ENCODE data around the gene ATP8A1.

ATP8A1 gene

DNA sequence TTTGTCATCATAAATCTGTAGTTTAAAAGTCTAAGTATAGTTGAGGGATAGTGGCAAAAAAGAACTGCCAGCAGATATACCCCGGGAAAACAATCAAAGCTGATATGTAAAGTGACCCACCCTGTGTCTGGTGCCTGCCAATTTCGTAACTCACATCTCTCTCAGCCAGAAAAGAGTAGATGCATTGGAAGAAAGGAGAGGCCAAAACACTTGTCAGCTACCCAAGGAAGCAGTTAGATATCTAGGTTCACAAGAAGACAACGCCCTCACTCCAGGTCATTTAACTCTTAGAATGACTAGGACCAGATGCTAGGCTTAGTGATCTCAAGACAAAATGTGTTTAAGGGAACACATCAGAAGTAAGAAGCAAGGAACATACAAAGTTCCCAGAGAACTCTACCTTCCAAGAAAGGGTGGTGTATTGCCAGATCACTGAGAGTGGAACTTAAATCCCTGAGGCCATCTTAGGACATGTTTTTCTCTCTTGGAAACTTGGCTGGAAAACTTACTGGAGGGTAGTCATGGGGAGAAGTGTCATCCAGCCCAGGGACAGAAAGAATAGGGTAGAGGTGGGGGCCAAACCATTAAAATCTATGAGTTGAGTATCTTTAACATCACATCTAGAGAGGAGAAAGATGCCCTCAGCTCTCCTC, 133.7 kb downstream of the ATP8A1 start:
- Histone ChIP-seq H3K9ac (ENCODE audit: low read depth in 1 of 2, low read length in 2 of 2) (no peak overlapping the region), H3K4me3 (ENCODE audit: low read depth in 1 of 2, low read length in 2 of 2) (no peak overlapping the region), H3K9me3 (ENCODE audit: control insufficient read depth in 1 of 2, low read length in 2 of 2) (no peaks in the 10 kb centered on the region), H3K27me3 (ENCODE audit: control insufficient read depth in 1 of 2, insufficient read depth in 2 of 2, low read length in 2 of 2) (no peaks in the 10 kb centered on the region), H3K27ac (ENCODE audit: low read depth, low read length) (no peak overlapping the region), H3K36me3 (ENCODE audit: control insufficient read depth in 1 of 2, insufficient read depth in 2 of 2, low read length in 2 of 2) (peaks cover 0 to 18% of the 10 kb centered on the region in 2 donors), H3K4me1 (ENCODE audit: control insufficient read depth in 1 of 2, insufficient read depth in 2 of 2, low read length in 2 of 2) (no peaks in the 10 kb centered on the region)

DNA sequence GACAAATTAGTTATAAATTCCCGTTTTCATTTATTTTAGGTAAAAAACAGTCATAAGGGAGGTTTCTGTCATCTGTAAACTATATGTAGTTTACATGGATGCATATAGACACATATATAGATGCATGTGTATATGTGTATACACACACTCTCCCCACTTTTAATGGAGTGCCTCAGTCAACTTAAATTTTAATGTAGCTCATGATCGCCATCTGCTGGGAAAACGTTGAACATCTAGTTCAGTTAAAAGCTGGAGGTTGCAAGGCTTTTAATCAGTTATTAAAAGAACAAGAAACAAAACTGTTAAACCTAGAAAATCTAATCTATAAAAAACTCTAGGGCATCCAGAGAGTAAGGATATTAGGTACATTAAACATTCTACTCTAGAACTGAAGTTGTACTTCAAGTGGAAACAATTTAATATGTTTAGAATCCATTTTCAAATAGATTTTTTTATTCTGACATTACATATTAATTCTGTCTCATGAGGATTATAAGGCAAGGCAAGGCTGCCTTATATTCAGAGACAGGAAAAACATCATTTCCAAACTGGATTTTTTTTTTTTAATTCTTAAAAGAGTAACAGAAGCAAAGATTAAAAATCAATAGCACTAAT, 137.0 kb downstream of the ATP8A1 start:
- H3K4me3 ChIP-seq (ENCODE audit: low read depth in 1 of 2, low read length in 2 of 2), result no peak overlapping the region
- H3K36me3 ChIP-seq (ENCODE audit: control insufficient read depth in 1 of 2, insufficient read depth in 2 of 2, low read length in 2 of 2), result peaks cover 0 to 18% of the 10 kb centered on the region in 2 donors
- H3K4me1 ChIP-seq (ENCODE audit: control insufficient read depth in 1 of 2, insufficient read depth in 2 of 2, low read length in 2 of 2), result no peaks in the 10 kb centered on the region
- H3K27me3 ChIP-seq (ENCODE audit: control insufficient read depth in 1 of 2, insufficient read depth in 2 of 2, low read length in 2 of 2), result no peaks in the 10 kb centered on the region
- H3K27ac ChIP-seq (ENCODE audit: low read depth, low read length), result no peak overlapping the region
- H3K9ac ChIP-seq (ENCODE audit: low read depth in 1 of 2, low read length in 2 of 2), result no peak overlapping the region
- no peaks in the 10 kb centered on the region for H3K9me3 ChIP-seq (ENCODE audit: control insufficient read depth in 1 of 2, low read length in 2 of 2)

DNA sequence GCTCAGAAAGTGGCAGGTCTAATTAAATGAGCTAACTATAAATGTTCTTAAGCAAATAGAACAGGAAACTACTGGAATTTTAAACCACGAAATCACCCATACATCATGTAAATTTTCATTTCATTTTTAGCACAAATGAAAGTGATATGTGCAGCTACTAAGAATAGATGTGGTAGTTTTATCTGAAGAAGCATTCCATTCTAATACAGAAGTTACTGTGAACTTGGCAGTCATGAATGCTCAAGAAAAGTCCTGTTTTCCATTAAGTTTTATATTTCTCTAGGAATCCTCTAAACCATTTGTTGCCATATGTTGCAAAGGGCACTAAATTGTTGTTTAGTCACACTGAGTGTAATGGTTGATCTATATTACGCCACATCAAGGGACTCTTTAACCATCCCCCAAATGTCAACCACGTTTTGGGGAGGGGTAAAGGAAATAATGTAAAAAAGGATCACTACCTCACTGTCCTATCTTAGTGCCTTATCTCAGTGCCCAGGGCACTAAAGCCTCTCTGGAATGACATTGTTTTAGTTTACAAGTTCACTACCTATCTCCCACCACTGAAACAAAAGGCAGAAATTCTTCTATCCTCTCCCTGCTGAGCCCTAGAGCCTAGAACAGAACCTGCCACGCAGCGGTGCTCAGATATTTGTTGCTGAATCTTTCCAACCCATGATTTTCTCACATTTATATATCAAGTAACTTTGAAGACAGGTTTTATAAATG, 141.6 kb downstream of the ATP8A1 start:
- no peaks in the 10 kb centered on the region for H3K4me1 ChIP-seq (ENCODE audit: control insufficient read depth in 1 of 2, insufficient read depth in 2 of 2, low read length in 2 of 2)
- H3K27me3 ChIP-seq (ENCODE audit: control insufficient read depth in 1 of 2, insufficient read depth in 2 of 2, low read length in 2 of 2), result no peaks in the 10 kb centered on the region
- H3K9me3 ChIP-seq (ENCODE audit: control insufficient read depth in 1 of 2, low read length in 2 of 2), result no peaks in the 10 kb centered on the region
- no peak overlapping the region for H3K4me3 ChIP-seq (ENCODE audit: low read depth in 1 of 2, low read length in 2 of 2)
- H3K9ac ChIP-seq (ENCODE audit: low read depth in 1 of 2, low read length in 2 of 2), result no peak overlapping the region
- H3K36me3 ChIP-seq (ENCODE audit: control insufficient read depth in 1 of 2, insufficient read depth in 2 of 2, low read length in 2 of 2), result no peaks in the 10 kb centered on the region
- H3K27ac ChIP-seq (ENCODE audit: low read depth, low read length), result no peak overlapping the region

DNA sequence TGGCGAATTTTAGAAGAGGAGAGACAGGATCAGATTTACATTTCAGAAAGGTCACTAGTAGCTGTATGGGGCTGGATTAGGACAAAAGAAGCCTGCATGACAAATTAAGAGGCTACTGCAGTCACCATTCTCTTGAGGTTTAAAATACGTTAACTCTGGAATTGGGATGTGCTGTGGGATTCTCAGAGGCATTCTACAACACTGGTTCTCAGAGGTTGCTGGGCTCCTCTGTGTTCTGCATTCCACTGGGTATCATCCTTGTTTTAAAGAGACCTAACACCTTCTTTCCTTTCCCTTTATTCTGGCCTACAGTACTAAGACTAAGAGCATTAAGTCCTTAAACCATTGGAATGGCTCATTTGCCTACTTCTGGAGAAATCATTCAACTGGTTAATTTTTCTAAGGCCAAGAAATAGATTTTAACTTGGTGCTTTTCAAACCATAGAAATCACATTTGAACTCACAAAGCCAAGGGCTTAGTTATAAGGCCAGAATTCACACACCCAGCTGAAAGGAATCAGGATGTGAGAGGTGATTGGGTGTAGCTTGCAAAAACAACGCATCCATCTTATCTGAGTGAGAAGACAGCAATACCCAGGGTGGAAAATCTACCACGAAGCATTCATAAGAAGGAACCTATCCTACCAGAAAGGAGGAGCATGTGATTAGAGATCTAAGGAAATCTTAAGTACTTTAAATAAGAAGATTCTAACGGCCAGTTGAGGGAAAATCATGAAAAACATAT, 143.0 kb downstream of the ATP8A1 start:
- H3K27ac ChIP-seq (ENCODE audit: low read depth, low read length), result no peak overlapping the region
- no peak overlapping the region for H3K4me3 ChIP-seq (ENCODE audit: low read depth in 1 of 2, low read length in 2 of 2)
- no peaks in the 10 kb centered on the region for H3K4me1 ChIP-seq (ENCODE audit: control insufficient read depth in 1 of 2, insufficient read depth in 2 of 2, low read length in 2 of 2)
- no peak overlapping the region for H3K9ac ChIP-seq (ENCODE audit: low read depth in 1 of 2, low read length in 2 of 2)
- H3K36me3 ChIP-seq (ENCODE audit: control insufficient read depth in 1 of 2, insufficient read depth in 2 of 2, low read length in 2 of 2), result no peaks in the 10 kb centered on the region
- H3K27me3 ChIP-seq (ENCODE audit: control insufficient read depth in 1 of 2, insufficient read depth in 2 of 2, low read length in 2 of 2), result no peaks in the 10 kb centered on the region
- H3K9me3 ChIP-seq (ENCODE audit: control insufficient read depth in 1 of 2, low read length in 2 of 2), result no peaks in the 10 kb centered on the region

DNA sequence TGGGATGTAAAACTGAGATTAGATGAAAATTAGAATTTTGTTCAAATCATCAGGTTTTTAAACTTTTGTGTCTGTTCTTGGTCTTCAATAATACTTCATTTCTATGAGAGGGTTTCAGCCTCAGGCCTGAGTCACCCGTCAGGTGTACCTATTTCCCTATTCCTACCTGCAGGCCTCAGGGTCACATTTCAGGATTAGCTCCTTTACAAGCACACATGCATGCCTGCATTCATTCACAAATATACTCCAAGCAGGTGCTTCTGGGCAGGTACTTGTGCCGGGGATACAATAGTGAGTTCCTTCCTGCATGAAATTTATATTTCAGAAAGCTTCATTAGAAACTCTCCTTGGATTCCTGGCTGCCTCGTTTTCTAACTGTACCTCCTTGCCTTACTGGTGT, 144.7 kb downstream of the ATP8A1 start:
- Histone ChIP-seq H3K9ac (ENCODE audit: low read depth in 1 of 2, low read length in 2 of 2) (no peak overlapping the region), H3K4me1 (ENCODE audit: control insufficient read depth in 1 of 2, insufficient read depth in 2 of 2, low read length in 2 of 2) (no peaks in the 10 kb centered on the region), H3K4me3 (ENCODE audit: low read depth in 1 of 2, low read length in 2 of 2) (no peak overlapping the region), H3K27me3 (ENCODE audit: control insufficient read depth in 1 of 2, insufficient read depth in 2 of 2, low read length in 2 of 2) (no peaks in the 10 kb centered on the region), H3K27ac (ENCODE audit: low read depth, low read length) (no peak overlapping the region), H3K9me3 (ENCODE audit: control insufficient read depth in 1 of 2, low read length in 2 of 2) (no peaks in the 10 kb centered on the region), H3K36me3 (ENCODE audit: control insufficient read depth in 1 of 2, insufficient read depth in 2 of 2, low read length in 2 of 2) (no peaks in the 10 kb centered on the region)

DNA sequence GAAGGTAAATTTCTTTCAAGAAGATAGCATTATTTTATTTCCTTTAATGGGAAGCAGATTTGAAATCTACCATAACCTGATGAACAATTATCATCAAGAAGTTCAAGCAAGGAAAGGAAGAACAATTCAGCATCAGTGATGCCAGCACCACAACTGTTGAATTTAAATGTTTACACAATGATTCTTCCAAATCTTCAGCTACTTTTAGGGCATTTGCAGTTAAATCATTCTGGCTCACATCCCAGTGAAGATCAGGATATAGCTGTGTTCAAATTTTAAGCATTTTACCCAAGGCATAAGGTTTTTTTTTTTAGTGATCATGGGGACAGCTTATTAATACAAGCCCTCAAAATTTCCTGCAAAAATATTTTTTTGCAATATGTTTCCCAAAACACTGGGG, 146.7 kb downstream of the ATP8A1 start:
- Histone ChIP-seq H3K9me3 (ENCODE audit: control insufficient read depth in 1 of 2, low read length in 2 of 2) (no peaks in the 10 kb centered on the region), H3K27ac (ENCODE audit: low read depth, low read length) (no peak overlapping the region), H3K36me3 (ENCODE audit: control insufficient read depth in 1 of 2, insufficient read depth in 2 of 2, low read length in 2 of 2) (peaks cover 3% of the 10 kb centered on the region in 2 donors), H3K4me3 (ENCODE audit: low read depth in 1 of 2, low read length in 2 of 2) (no peak overlapping the region), H3K9ac (ENCODE audit: low read depth in 1 of 2, low read length in 2 of 2) (no peak overlapping the region), H3K4me1 (ENCODE audit: control insufficient read depth in 1 of 2, insufficient read depth in 2 of 2, low read length in 2 of 2) (no peaks in the 10 kb centered on the region), H3K27me3 (ENCODE audit: control insufficient read depth in 1 of 2, insufficient read depth in 2 of 2, low read length in 2 of 2) (no peaks in the 10 kb centered on the region)

DNA sequence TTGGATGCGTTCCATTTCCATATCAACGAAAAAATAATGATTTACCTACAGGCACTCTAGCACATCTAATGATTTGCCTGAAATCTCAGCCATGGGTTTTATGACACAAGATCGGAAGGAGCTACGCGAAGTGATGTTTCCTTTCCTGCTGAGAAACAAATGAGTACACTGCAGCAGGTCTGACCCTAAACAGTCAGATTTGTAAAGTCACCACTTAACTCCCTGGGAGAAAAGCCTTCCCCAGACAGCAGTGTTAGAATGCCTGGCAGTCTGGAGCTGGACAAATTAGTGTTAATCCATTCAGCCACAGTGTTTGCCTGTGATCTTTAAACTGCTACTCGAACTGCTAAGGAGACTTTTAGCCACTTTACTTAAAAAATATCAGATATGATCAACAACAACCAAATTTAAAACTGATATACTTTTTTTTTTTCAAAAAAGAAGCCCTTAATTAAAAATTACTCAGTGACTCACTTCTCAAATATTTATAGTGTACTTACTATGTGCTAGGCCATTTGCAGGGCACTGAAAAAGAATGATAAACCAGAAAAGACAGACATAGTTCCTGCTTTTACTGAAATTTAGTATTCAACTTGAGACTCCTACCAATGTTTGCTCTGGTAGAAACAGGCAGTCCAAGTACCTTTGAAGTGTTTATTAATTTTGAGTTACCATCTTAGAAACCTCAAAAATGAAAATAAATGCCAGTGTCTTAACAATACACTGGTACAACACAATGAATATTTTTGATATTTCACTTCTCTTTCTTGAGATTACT, 155.1 kb downstream of the ATP8A1 start:
- peaks cover 3 to 10% of the 10 kb centered on the region in 2 donors for H3K36me3 ChIP-seq (ENCODE audit: control insufficient read depth in 1 of 2, insufficient read depth in 2 of 2, low read length in 2 of 2)
- no peaks in the 10 kb centered on the region for H3K4me1 ChIP-seq (ENCODE audit: control insufficient read depth in 1 of 2, insufficient read depth in 2 of 2, low read length in 2 of 2)
- H3K9me3 ChIP-seq (ENCODE audit: control insufficient read depth in 1 of 2, low read length in 2 of 2), result no peaks in the 10 kb centered on the region
- no peaks in the 10 kb centered on the region for H3K27me3 ChIP-seq (ENCODE audit: control insufficient read depth in 1 of 2, insufficient read depth in 2 of 2, low read length in 2 of 2)
- no peak overlapping the region for H3K4me3 ChIP-seq (ENCODE audit: low read depth in 1 of 2, low read length in 2 of 2)
- no peak overlapping the region for H3K9ac ChIP-seq (ENCODE audit: low read depth in 1 of 2, low read length in 2 of 2)
- H3K27ac ChIP-seq (ENCODE audit: low read depth, low read length), result no peak overlapping the region

DNA sequence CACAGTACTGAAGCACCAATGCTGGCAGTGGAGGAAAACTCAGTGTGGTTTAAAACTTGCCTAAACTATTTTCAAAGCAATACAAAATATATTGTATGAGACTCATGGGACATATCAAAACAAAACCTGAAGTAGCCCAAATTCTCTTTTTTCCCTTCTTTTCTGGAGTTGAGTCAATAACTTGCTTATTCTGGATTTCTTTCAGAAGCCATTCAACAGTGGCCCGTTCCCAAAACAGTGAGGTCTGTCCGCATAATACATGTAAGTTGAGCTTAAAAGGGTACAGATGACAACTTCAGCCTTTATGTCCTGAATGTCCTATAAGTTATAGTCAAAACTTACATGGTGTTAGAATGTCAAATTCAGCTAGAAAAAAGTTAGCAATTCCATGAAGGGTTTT, 158.9 kb downstream of the ATP8A1 start:
- peaks cover 0 to 6% of the 10 kb centered on the region in 2 donors for H3K36me3 ChIP-seq (ENCODE audit: control insufficient read depth in 1 of 2, insufficient read depth in 2 of 2, low read length in 2 of 2)
- H3K4me1 ChIP-seq (ENCODE audit: control insufficient read depth in 1 of 2, insufficient read depth in 2 of 2, low read length in 2 of 2), result no peaks in the 10 kb centered on the region
- no peaks in the 10 kb centered on the region for H3K27me3 ChIP-seq (ENCODE audit: control insufficient read depth in 1 of 2, insufficient read depth in 2 of 2, low read length in 2 of 2)
- H3K9me3 ChIP-seq (ENCODE audit: control insufficient read depth in 1 of 2, low read length in 2 of 2), result no peaks in the 10 kb centered on the region
- no peak overlapping the region for H3K4me3 ChIP-seq (ENCODE audit: low read depth in 1 of 2, low read length in 2 of 2)
- no peak overlapping the region for H3K9ac ChIP-seq (ENCODE audit: low read depth in 1 of 2, low read length in 2 of 2)
- H3K27ac ChIP-seq (ENCODE audit: low read depth, low read length), result no peak overlapping the region

DNA sequence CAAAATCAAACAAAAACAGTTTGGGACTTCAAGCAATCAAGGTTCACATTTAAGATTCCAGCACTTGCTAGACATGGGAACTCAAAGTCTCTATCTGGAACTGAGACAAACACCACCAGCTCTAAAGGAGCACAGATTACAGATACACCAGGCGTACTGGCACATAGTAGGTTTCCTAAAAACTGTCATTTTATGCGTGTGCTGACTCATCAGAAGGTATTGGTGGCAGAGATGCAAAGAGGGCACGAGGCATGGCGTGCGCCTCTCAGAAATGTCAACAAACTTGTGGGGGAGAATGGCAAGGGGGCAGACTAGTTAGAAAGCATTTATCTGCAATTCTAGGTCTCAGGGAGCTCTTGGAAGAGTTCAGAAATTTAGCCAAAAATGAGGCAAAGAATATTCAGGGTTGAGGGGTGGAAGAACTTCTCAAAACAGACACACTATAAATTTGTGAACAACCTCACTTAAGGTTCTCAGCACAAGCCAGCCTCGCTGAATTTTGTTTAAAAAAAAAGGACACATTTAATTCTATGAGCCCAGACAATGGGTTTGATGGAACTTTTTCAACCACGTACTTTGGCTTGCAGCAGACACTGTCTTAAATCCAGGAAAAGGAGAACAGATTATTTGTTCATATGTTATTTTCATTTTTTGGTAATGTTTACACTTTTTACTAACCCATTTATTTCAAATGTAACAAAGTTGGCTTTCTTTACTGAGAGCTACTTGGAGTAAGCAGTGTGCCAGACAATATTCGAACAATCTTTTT, 159.6 kb downstream of the ATP8A1 start:
- Histone ChIP-seq H3K9ac (ENCODE audit: low read depth in 1 of 2, low read length in 2 of 2) (no peak overlapping the region), H3K9me3 (ENCODE audit: control insufficient read depth in 1 of 2, low read length in 2 of 2) (no peaks in the 10 kb centered on the region), H3K27ac (ENCODE audit: low read depth, low read length) (no peak overlapping the region), H3K4me3 (ENCODE audit: low read depth in 1 of 2, low read length in 2 of 2) (no peak overlapping the region), H3K27me3 (ENCODE audit: control insufficient read depth in 1 of 2, insufficient read depth in 2 of 2, low read length in 2 of 2) (no peaks in the 10 kb centered on the region), H3K36me3 (ENCODE audit: control insufficient read depth in 1 of 2, insufficient read depth in 2 of 2, low read length in 2 of 2) (peaks cover 0 to 1% of the 10 kb centered on the region in 2 donors), H3K4me1 (ENCODE audit: control insufficient read depth in 1 of 2, insufficient read depth in 2 of 2, low read length in 2 of 2) (peaks cover 0 to 4% of the 10 kb centered on the region in 2 donors)

Measured in duodenal mucosa (tissue), 2 donors.